Measurements from ENCODE around the gene MSLN.

MSLN gene

GRCh38 chr16:715477-716199 is 44.9 kb upstream of the MSLN start:
- TF ChIP-seq CTCF (IDR thresholded peaks at IDR 0.05) = peak; percentile 50

GRCh38 chr16:716200-716568 is 44.4 kb upstream of the MSLN start:
- no peak for TF ChIP-seq CTCF (IDR thresholded peaks at IDR 0.05)

- no peak for TF ChIP-seq CTCF (IDR thresholded peaks at IDR 0.05)
Observed at GRCh38 chr16:716768-717325, 43.7 kb upstream of the MSLN start.

GRCh38 chr16:717450-718245 is 42.9 kb upstream of the MSLN start:
- TF ChIP-seq CTCF (IDR thresholded peaks at IDR 0.05) = no peak

GRCh38 chr16:718389-718788 is 42.1 kb upstream of the MSLN start:
- TF ChIP-seq CTCF (IDR thresholded peaks at IDR 0.05) = no peak

- no peak for TF ChIP-seq CTCF (IDR thresholded peaks at IDR 0.05)
Observed at GRCh38 chr16:718922-719321, 41.6 kb upstream of the MSLN start.

- peak; percentile 35; the same call in 1 of the 2 replicates for TF ChIP-seq CTCF (IDR thresholded peaks at IDR 0.05)
Observed at GRCh38 chr16:719815-720446, 40.6 kb upstream of the MSLN start.
